ENCODE results near the gene HECW1.
"Not testable (repeated sequence)": the region's sequence is repeated elsewhere in the genome, so short reads cannot be mapped to it uniquely, and the experiment has no call there.

Gene HECW1

GRCh38 chr7:43557831-43558495, 445.5 kb downstream of the HECW1 start:
- DNase-seq = no peak

DNA sequence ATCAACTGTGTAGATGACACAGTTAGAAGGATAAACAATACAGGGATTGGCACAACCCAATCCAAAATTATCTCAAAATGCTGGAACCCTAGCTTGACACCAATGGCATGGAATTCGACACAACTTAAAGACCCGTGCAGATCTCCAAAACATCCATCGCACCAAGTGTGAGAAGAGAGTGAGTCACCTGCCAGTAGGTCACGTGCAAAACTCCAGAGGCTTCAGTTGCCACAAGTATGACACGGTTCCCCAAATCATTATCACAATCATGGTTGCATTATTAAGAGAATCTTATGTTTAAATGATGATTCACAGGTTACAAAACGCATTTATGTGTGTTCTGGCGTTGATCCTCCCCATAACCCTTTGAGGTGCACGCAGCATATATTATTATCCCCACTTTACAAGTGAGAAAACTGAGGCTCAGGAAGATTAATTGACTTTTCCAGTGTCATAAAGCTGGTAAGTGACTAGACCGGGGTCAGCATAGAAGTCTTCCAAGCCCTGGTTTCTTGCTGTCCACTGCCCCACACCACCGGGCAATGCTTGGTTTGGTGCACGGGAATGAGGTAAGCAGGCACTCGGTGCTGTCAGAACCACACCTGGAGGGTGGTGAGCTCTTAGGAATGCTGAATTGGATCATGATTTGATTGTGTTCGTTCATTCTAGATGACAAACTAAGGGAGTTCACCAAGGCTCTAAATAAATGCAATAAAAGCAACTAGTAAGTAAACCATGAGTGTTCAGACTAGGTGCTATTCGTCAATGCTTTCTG, 446.9 kb downstream of the HECW1 start:
- no peak for DNase-seq

DNA sequence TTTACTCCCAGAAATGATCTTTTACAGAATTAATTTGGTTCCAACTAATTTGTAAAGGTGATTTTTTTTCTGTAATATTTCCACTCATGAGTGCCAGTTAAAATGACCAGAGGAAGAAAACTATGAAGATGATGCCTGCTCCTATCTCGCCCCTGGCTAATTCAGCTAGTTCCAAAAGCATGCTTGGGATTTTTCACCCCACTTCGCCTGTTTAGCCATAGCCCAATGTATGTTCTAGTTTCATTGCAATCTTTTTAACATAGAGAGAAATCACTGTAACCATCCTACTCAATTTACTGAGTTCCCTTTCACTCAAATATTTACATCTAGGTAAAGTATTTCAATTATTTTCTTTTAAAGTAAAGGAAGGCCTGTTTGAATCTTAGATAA, 447.5 kb downstream of the HECW1 start:
- DNase-seq = no peak

DNA sequence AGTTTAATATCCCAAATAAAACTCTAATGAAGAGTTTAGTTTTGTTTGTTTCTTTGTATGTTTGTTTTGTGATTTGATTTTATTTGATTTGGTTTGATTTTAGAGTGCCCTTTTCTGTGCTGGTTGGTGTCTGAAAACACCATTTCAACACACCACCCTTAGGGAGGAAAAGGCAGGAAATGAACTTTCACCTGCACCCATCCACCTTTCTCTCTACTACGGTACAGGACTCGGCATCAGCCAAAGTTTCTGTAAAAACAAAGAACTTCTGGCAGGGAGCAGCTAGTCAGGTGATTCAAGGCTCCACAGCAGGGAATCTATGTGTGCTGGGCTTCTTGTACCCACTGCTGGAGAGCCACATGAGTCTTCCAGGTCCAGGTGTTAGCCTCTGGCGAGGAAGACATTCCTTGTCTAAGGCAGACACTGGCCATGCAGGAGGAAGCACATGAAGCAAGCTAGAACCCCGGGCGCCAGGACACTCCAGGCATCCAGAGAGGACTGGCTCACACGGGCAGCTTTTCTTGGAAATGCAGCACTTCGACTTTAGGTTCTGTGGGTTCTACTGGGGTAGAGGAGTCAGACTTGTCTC, 448.4 kb downstream of the HECW1 start:
- no peak for DNase-seq

DNA sequence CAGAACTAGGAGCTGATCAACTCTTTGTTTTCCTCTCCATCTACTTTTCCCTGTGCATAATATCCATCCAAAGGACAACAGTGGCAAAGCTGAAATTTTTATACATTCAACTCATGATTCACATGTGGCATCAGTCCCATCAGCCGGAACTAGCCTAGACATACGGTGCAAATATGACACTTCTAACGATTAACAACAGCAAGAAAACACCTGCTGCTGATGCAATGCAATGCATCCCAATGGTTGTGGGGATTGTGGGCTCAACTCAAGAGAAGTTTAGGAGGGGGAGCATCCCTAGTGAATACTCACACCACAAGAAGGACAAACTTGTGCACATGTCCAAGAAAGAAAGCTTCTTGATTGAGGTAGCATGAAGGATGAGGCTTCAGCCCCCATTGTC, 449.9 kb downstream of the HECW1 start:
- DNase-seq = no peak

DNA sequence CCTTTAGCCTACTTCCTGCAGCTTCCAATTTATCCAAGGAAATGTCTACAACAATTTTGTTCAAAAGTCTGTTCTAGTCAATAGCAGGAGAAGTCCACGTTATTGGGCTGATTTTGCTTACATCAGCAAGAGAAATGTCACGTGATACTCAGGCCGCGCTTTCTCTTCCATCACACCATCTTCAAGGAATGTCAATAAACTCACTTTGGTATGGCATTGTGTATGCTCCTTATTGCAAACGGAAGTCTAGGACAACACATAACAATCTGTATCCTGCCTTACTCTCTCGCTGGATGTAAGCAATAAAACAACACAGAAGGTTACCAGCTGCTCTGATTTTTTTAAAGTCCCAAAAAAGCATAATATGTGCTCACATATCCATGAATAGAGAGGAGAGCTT, 453.3 kb downstream of the HECW1 start:
- no peak for DNase-seq

DNA sequence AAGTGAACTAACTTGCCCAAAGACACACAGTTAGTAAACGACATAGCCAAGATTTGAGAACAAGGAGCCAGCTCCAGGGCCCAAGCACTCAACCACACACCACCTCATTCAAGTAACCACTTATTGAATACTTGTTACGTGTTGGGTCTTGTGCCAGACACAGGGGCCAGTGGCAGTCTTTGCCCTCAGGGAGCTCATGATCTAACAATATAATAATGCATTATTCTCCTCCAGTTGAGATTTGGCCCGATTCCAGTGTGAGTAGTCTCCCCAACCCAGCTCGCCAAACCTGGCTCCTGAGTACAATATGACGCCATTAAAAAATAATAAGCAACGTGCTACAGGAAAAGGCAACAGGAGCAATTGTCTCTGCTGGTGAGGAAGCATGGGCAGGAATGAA, 456.1 kb downstream of the HECW1 start:
- DNase-seq = no peak

DNA sequence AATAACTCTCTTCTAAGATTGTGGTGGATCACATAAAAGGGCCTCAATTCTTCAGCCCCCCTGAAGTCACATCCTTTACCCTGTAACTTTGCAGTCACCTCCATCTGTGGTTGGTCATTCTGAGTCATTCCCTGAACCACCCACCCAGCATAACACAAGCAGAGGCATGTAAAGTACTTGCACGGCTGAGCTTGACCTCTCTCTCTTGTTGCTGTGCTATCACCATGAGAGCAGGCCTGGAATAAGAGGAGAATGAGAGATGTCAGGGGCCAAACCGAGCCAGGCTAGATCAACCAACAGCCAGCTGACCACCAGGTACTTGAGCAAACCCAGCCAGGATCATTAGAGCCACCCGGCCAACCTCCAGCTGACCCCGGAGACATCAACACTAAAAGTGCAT, 457.0 kb downstream of the HECW1 start:
- DNase-seq = no peak

- no peak for DNase-seq
These were observed 458.4 kb downstream of the HECW1 start for GRCh38 chr7:43570688-43571365.

GRCh38 chr7:43572516-43573049, 460.1 kb downstream of the HECW1 start:
- DNase-seq = peak; percentile 89

DNA sequence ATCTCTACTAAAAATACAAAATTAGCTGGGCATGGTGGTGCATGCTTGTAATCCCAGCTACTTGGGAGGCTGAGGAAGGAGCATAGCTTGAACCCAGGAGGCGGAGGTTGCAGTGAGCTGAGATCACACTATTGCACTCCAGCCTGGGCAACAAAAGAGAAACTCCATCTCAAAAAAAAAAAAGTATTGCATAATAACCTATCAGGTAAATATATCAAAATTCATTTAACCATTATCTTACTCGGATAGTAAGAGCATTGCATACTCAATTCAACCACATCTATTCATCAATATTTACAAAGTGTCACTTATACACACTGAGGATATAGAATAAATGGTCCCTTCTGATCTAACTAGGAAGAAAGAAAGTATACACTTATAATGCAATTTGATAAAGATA, 461.4 kb downstream of the HECW1 start:
- DNase-seq = not testable (repeated sequence)

DNA sequence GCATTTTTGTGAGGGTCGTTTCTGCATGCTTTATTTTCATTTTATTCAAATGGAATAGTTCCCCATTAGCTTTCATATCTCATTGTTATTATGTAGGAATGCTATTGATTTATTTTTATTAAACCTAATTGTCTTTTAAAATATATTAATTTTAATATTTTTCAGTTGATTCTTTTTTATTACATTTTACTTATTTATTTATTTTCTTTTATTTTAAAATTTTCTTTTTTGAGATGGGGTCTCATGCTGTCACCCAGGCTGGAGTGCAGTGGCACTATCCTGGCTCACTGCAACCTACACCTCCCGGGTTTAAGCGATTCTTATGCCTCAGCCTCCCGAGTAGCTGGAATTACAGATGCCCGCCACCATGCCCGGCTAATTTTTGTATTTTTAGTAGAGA, 463.1 kb downstream of the HECW1 start:
- DNase-seq = no peak

GRCh38 chr7:43576241-43576640, 463.8 kb downstream of the HECW1 start:
- no peak for DNase-seq

GRCh38 chr7:43577485-43577951, 465.1 kb downstream of the HECW1 start:
- DNase-seq = peak; percentile 96

DNA sequence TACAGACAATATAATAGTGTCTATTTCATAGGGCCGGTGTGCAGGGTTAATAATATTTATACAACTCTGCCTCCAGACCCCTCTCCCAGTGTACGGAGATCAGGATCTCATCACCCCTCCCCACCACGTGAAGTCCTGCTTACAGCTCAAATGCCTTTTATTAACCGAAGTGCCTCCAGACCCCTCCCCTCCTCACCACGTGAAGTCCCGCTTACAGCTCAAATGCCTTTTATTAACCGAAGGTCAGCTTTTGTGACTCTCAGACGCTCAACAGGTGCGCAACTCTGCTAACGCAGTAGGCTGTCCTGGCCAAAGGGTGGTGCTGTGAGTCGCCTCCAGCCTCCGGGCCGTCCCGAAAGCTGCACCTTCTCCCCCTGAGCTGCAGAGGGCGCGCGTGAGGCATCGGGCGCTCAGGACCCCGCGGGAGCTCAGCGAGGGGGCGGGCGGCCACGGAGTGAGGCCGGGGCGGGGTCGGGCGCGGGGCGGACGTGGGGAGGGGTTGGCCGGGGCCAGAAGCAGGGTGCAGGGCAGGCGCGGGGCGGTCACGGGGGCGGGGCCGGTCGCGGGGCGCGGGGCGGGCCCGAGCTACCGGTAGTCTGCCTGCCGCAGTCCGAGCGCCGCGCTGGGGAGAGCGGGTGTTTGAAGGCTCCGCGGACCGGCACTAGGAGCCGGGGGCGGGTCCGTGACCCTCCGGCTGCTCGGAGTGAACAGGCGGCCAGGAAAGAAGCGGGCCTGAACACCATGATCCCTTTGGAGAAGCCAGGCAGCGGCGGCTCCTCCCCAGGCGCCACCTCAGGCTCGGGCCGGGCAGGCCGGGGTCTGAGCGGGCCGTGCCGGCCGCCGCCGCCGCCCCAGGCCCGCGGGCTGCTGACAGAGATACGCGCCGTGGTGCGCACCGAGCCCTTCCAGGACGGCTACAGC, 470.3 kb downstream of the HECW1 start, which contains the start of gene STK17A:
Gene STK17A, plus strand, starts transcription at position 606 of the 921 bp plus-strand sequence. Its CDS starts 136 bp downstream, at position 742.
- peak; percentile 93 for DNase-seq

GRCh38 chr7:43583424-43584194, 471.2 kb downstream of the HECW1 start:
- DNase-seq = peak; percentile 90

DNA sequence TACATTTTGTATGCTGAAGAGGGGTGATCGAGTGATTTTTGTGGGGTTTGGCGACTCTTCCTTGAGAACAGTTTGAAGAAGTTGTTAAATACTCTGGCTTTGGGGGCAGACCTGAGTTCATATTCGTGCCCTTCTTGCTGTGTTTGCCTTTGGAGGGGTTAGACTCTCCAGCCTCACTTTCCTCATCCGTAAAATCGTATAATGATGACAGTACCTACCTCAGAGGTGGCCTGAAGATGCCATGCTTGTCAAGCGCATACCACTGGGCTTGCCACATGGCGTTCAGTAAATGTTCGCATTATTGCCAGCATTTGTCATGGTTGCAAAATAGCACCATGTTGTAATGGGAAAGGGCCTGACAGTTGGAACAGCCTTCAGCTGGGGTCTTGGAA, 471.7 kb downstream of the HECW1 start:
- DNase-seq = peak; percentile 65

- not testable (repeated sequence) for DNase-seq
These were observed 472.3 kb downstream of the HECW1 start for GRCh38 chr7:43584733-43585132.

DNA sequence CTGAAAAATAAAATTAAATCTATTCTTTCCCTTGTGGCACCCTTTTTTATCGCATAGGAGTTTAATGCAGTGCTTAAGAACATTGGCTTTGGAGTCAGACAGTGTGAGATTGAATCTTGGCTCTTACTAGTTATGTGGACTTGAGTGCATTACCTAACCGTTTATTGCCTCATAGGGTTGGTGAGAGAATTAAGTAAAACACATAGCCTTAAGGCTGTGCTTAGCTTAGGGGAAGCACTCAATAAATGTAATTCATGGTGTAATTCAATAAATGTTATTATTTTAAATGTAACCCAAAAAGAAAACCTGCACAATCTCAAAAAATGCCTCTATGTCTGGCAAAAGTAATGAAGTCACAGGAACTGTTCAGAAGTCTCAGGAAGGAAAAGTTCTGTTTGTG, 473.1 kb downstream of the HECW1 start:
- peak; percentile 71 for DNase-seq

GRCh38 chr7:43586251-43586900, 473.9 kb downstream of the HECW1 start:
- no peak for DNase-seq

Data from hematopoietic multipotent progenitor cell treated with erythropoietin and hydrocortisone succinate and interleukin-3 and kit ligand, for 6 days (in vitro differentiated cells).